Thyroid gland (tissue), 4 donors: ENCODE data around the gene NEDD4L. TPM values are rescaled to one million over a fixed set of nuclear protein-coding genes. Genes with fewer than 3 reads are reported as not detected.

Source experiments
- DNase-seq, 2 donors: peaks; one replicate each; pipeline ENCODE4 v3.0.0-alpha.2; 2019
- H3K27ac ChIP-seq, 3 donors: fragments of 200-600 bp; sonication (generic); 1 replicate in 2 of 3; 2 replicates in 1 of 3; pipeline ENCODE4 v1.5.1; 2016 to 2019; ENCODE audit warnings: mild to moderate bottlenecking in 1 of 3, moderate library complexity in 1 of 3
- H3K27me3 ChIP-seq: fragments of 200-600 bp; sonication (generic); one replicate; pipeline ENCODE4 v1.5.1; 2019
- H3K36me3 ChIP-seq, 2 donors: fragments of 200-600 bp; sonication (generic); one replicate each; pipeline ENCODE4 v1.5.1; 2016 to 2019
- H3K4me1 ChIP-seq, 2 donors: fragments of 200-600 bp; sonication (generic); one replicate each; pipeline ENCODE4 v1.5.1; 2017 to 2019
- H3K4me3 ChIP-seq, 3 donors: fragments of 200-600 bp; sonication (generic); replicated peaks in 1 of 3; 1 replicate in 2 of 3; 2 replicates in 1 of 3; pipeline ENCODE4 v1.5.1; 2016; ENCODE audit warnings: mild to moderate bottlenecking in 1 of 3
- H3K9me3 ChIP-seq: fragments of 200-600 bp; sonication (generic); one replicate; pipeline ENCODE4 v1.5.1; 2017
- POLR2A ChIP-seq, 2 donors: fragments of 450-650 bp; IDR thresholded peaks; one replicate each; pipeline ENCODE4 v1.6.1; 2017; ENCODE audit warnings: antibody characterized with exemption in 2 of 2, mild to moderate bottlenecking in 2 of 2, moderate library complexity in 1 of 2
- WGBS, 2 donors: methylation state at CpG; one replicate each; pipeline ENCODE4 v1.1.5; 2017; 5-methylcytosine and 5-hydroxymethylcytosine counted together
- intact Hi-C: fragments of 100-400 bp; cut with DNase I; formaldehyde crosslinking; loops from one replicate; pipeline ENCODE4 v1.15.1; 2023
- total RNA-seq, 4 donors: library from RNA; depleted of rRNA; stranded (reverse); fragments of >200 nt; gene quantifications; one replicate each; pipeline ENCODE4 v1.2.3, GENCODE V29; 2016
- TF ChIP-seq, protein P1 (sequence below), 6 experiments: fragments of 200-600 bp in 3 of 6; fragments of 450-650 bp in 3 of 6; sonication (generic) in 3 of 6; IDR thresholded peaks; one replicate each; pipeline ENCODE4 v1.5.1; 2016 to 2019; ENCODE audit warnings: antibody characterized with exemption in 6 of 6, mild to moderate bottlenecking in 2 of 6, inconsistent platforms in 1 of 6, moderate library complexity in 1 of 6

Gene NEDD4L
- total RNA-seq, 4 donors from 2014 or later: 61.5 to 105 (median 78.0) TPM

GRCh38 chr18:58158008-58158407 lies 114.0 kb downstream of the NEDD4L start:
- no peaks in the 10 kb centered on the region for H3K36me3 ChIP-seq
- no peak overlapping the region for H3K27ac ChIP-seq
- no peak for TF ChIP-seq POLR2A (IDR thresholded peaks at IDR 0.05)
- TF ChIP-seq, protein P1, sequence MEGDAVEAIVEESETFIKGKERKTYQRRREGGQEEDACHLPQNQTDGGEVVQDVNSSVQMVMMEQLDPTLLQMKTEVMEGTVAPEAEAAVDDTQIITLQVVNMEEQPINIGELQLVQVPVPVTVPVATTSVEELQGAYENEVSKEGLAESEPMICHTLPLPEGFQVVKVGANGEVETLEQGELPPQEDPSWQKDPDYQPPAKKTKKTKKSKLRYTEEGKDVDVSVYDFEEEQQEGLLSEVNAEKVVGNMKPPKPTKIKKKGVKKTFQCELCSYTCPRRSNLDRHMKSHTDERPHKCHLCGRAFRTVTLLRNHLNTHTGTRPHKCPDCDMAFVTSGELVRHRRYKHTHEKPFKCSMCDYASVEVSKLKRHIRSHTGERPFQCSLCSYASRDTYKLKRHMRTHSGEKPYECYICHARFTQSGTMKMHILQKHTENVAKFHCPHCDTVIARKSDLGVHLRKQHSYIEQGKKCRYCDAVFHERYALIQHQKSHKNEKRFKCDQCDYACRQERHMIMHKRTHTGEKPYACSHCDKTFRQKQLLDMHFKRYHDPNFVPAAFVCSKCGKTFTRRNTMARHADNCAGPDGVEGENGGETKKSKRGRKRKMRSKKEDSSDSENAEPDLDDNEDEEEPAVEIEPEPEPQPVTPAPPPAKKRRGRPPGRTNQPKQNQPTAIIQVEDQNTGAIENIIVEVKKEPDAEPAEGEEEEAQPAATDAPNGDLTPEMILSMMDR (IDR thresholded peaks at IDR 0.05): no peak
- intact Hi-C loops: no loop called here
- no peaks in the 10 kb centered on the region for H3K9me3 ChIP-seq
- peaks cover 9 to 14% of the 10 kb centered on the region in 2 donors for H3K4me1 ChIP-seq
- WGBS, 2 donors: 88 to 89% methylated on average over 1 of the region's 1 CpG
- H3K27me3 ChIP-seq: no peaks in the 10 kb centered on the region
- no peak for DNase-seq
- no peak overlapping the region for H3K4me3 ChIP-seq

GRCh38 chr18:58158459-58158858 lies 114.4 kb downstream of the NEDD4L start:
- H3K4me3 ChIP-seq: no peak overlapping the region
- no peaks in the 10 kb centered on the region for H3K27me3 ChIP-seq
- 94 to 96% methylated on average over 5 of the region's 5 CpGs for WGBS, 2 donors
- DNase-seq: no peak
- intact Hi-C loops: no loop called here
- TF ChIP-seq POLR2A (IDR thresholded peaks at IDR 0.05): no peak
- TF ChIP-seq, protein P1 (IDR thresholded peaks at IDR 0.05): no peak
- H3K27ac ChIP-seq: no peak overlapping the region
- peaks cover 9 to 14% of the 10 kb centered on the region in 2 donors for H3K4me1 ChIP-seq
- no peaks in the 10 kb centered on the region for H3K36me3 ChIP-seq
- no peaks in the 10 kb centered on the region for H3K9me3 ChIP-seq

- Histone ChIP-seq H3K4me3 (no peak overlapping the region), H3K27me3 (no peaks in the 10 kb centered on the region), H3K36me3 (no peaks in the 10 kb centered on the region), H3K9me3 (no peaks in the 10 kb centered on the region), H3K27ac (no peak overlapping the region), H3K4me1 (peaks cover 0 to under 1% of the 10 kb centered on the region in 2 donors)
- intact Hi-C loops: no loop called here
- TF ChIP-seq POLR2A (IDR thresholded peaks at IDR 0.05): no peak
- TF ChIP-seq, protein P1 (IDR thresholded peaks at IDR 0.05): no peak
- WGBS, 2 donors: 59 to 86% methylated on average over 3 of the region's 3 CpGs
- no peak for DNase-seq
These were observed 117.6 kb downstream of the NEDD4L start for GRCh38 chr18:58161659-58162058.

- no peaks in the 10 kb centered on the region for H3K36me3 ChIP-seq
- peaks cover under 1 to 3% of the 10 kb centered on the region in 2 donors for H3K4me1 ChIP-seq
- H3K4me3 ChIP-seq: no peak overlapping the region
- TF ChIP-seq, protein P1 (IDR thresholded peaks at IDR 0.05): no peak
- TF ChIP-seq POLR2A (IDR thresholded peaks at IDR 0.05): no peak
- WGBS, 2 donors: 92 to 97% methylated on average over 6 of the region's 6 CpGs
- H3K9me3 ChIP-seq: no peaks in the 10 kb centered on the region
- H3K27ac ChIP-seq: no peak overlapping the region
- no peaks in the 10 kb centered on the region for H3K27me3 ChIP-seq
- intact Hi-C loops: no loop called here
- no peak for DNase-seq
These were observed 118.1 kb downstream of the NEDD4L start for GRCh38 chr18:58162127-58162526.

DNA sequence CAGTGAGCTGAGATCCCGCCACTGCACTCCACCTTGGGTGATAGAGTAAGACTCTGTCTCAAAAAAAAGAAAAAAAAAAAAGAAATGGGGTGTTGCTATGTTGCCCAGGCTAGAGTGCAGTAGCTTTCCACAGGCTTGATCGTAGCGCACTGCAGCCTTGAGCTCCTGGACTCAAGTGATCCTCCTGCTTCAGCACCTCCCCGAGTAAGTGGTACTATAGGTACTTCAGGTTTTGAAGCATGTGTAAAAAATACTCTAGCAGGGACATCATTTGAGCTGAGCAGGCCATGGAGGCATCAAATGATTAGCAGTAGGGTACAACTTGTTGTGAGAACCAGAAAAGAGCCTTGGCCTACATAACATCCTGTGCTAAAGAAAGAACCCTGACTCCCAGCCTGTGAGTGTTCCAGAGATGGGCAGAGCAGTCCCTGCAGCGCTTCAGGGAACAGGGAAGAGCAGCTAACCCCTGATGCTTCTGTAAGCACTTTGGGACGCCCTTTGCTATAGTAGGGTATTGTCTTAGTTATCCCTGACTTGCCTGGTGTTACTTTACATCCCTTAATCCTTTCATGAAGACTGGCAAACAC lies 119.1 kb downstream of the NEDD4L start:
- Histone ChIP-seq H3K9me3 (no peaks in the 10 kb centered on the region), H3K27me3 (no peaks in the 10 kb centered on the region), H3K4me3 (no peak overlapping the region), H3K36me3 (no peaks in the 10 kb centered on the region), H3K27ac (no peak overlapping the region), H3K4me1 (peaks cover 7 to 12% of the 10 kb centered on the region in 2 donors)
- DNase-seq: no peak
- intact Hi-C loops: no loop called here
- 83 to 88% methylated on average over 6 of the region's 6 CpGs for WGBS, 2 donors
- TF ChIP-seq, protein P1 (IDR thresholded peaks at IDR 0.05): no peak
- TF ChIP-seq POLR2A (IDR thresholded peaks at IDR 0.05): no peak
